ENCODE data around the gene NACAD. TPM values are rescaled to one million over a fixed set of nuclear protein-coding genes. Genes with fewer than 3 reads are reported as not detected.

The NACAD gene
- total RNA-seq, 1 experiment from 2014 or later: 6.6 TPM

Other genes starting within 250 kb of the NACAD start
- gene H2AZ2, start 240.9 kb downstream of the NACAD start, total RNA-seq (2014; rRNA removed; shearing (Covaris generic)): 507 and 572 TPM in 2 replicates
- 16.9 and 20.9 TPM in 2 replicates for gene PURB, start 203.4 kb downstream of the NACAD start, total RNA-seq (2014; rRNA removed; shearing (Covaris generic))
- 0.76 and 1.6 TPM in 2 replicates for gene MYO1G, start 110.0 kb downstream of the NACAD start, total RNA-seq (2014; rRNA removed; shearing (Covaris generic))
- gene CCM2, start 88.8 kb downstream of the NACAD start, total RNA-seq (2014; rRNA removed; shearing (Covaris generic)): 67.4 and 70.8 TPM in 2 replicates
- gene TBRG4, start 22.7 kb upstream of the NACAD start, total RNA-seq (2014; rRNA removed; shearing (Covaris generic)): 124 and 132 TPM in 2 replicates
- gene RAMP3, start 68.8 kb upstream of the NACAD start, total RNA-seq (2014; rRNA removed; shearing (Covaris generic)): 0.10 TPM in 1 of 2 replicates, not detected in the other